K562 (cell line): ENCODE data around the gene SYMPK. TPM values are rescaled to one million over a fixed set of nuclear protein-coding genes. Genes with fewer than 3 reads are reported as not detected.

ENCODE experiments used
- FIP1L1 ChIP-seq: fragments of 200-400 bp; formaldehyde crosslinking; IDR thresholded peaks from 2 replicates; pipeline ENCODE4 v1.6.1; 2018; ENCODE audit warnings: mild to moderate bottlenecking, low read depth, low read length; ENCODE audit not compliant: poor library complexity, severe bottlenecking
- HCFC1 ChIP-seq: IDR thresholded peaks from 2 replicates; pipeline ENCODE4 v1.6.1; 2012; ENCODE audit warnings: low read depth, low read length, improper control_type of control experiment
- KLF10 ChIP-seq: fragments of 250-450 bp; sonication (Bioruptor Pico); IDR thresholded peaks from 2 replicates; pipeline ENCODE4 v1.6.1; 2021; ENCODE audit warnings: matching md5 sums
- L3MBTL2 ChIP-seq: fragments of 450-650 bp; IDR thresholded peaks from 2 replicates; pipeline ENCODE4 v1.6.1; 2016; ENCODE audit warnings: mild to moderate bottlenecking, moderate library complexity
- MTA1 ChIP-seq: fragments of 450-650 bp; IDR thresholded peaks from 2 replicates; pipeline ENCODE4 v1.6.1; 2017; ENCODE audit warnings: borderline replicate concordance
- NELFE ChIP-seq: IDR thresholded peaks from 2 replicates; pipeline ENCODE4 v1.6.1; 2011; ENCODE audit warnings: mild to moderate bottlenecking; ENCODE audit not compliant: insufficient read depth, insufficient read length
- STAG1 ChIP-seq: sonication (generic); formaldehyde crosslinking; IDR thresholded peaks from 2 replicates; pipeline ENCODE4 v1.5.0; 2020; ENCODE audit warnings: missing genetic modification reagents, borderline replicate concordance
- TOE1 ChIP-seq, 2 experiments: fragments of 450-650 bp in 1 of 2; sonication (generic) in 1 of 2; formaldehyde crosslinking in 1 of 2; IDR thresholded peaks; 2 replicates each; pipeline versions ENCODE4 v1.7.1 to v1.8.0; 2016 to 2022; ENCODE audit warnings: borderline replicate concordance in 2 of 2, mild to moderate bottlenecking in 2 of 2, antibody characterized with exemption in 1 of 2, inconsistent platforms in 1 of 2, low read depth in 1 of 2, missing genetic modification reagents in 1 of 2, moderate library complexity in 1 of 2
- ZNF324 ChIP-seq: fragments of 250-450 bp; sonication (Bioruptor Pico); IDR thresholded peaks from 2 replicates; pipeline ENCODE4 v1.4.0; 2020; ENCODE audit warnings: mild to moderate bottlenecking
- ZNF77 ChIP-seq: fragments of 250-450 bp; sonication (Bioruptor Pico); IDR thresholded peaks from 2 replicates; pipeline ENCODE4 v1.5.0; 2020
- polyA plus RNA-seq, 8 experiments: library from polyadenylated mRNA; depleted of rRNA in 4 of 8; stranded (reverse) in 5 of 8; unstranded in 3 of 8; fragments of >200 nt; fragmentation: Nextera tagmentation in 2 of 8; fragmentation: Illumina TruSeq in 1 of 8; extraction: Ambion mirVana in 2 of 8; extraction: Trizol in 1 of 8; gene quantifications; 2 replicates each; pipeline versions ENCODE4 v1.2.1 to v1.2.3, GENCODE V29; 2011 to 2014; ENCODE audit warnings: inconsistent platforms in 1 of 8, missing spikeins in 1 of 8
- total RNA-seq, 7 experiments: library from RNA; depleted of rRNA in 6 of 7; stranded (reverse); fragments of >200 nt in 6 of 7; fragmentation: Illumina TruSeq in 2 of 7; extraction: Trizol in 2 of 7; gene quantifications; 2 replicates each; pipeline versions ENCODE4 v1.2.1 to v1.2.3, GENCODE V29; 2011 to 2021; ENCODE audit warnings: low replicate concordance in 1 of 7
- TF ChIP-seq, protein P1 (sequence below), 3 experiments: fragments of 200-800 bp in 1 of 3; fragments of 250-450 bp in 1 of 3; fragments of 450-650 bp in 1 of 3; sonication (Bioruptor Pico) in 1 of 3; sonication (Bioruptor generic) in 1 of 3; formaldehyde crosslinking in 1 of 3; IDR thresholded peaks; 2 replicates each; pipeline versions ENCODE4 v1.6.1 to v1.8.0; 2016 to 2022; ENCODE audit warnings: mild to moderate bottlenecking in 2 of 3, missing genetic modification characterization in 2 of 3, missing compliant biosample characterization in 1 of 3, moderate library complexity in 1 of 3
- TF ChIP-seq, protein P2 (sequence below): fragments of 450-650 bp; IDR thresholded peaks from 2 replicates; pipeline ENCODE4 v1.6.1; 2016; ENCODE audit warnings: mild to moderate bottlenecking
- TF ChIP-seq, protein P3 (sequence below): fragments of 450-650 bp; IDR thresholded peaks from 2 replicates; pipeline ENCODE4 v1.6.1; 2018; ENCODE audit warnings: mild to moderate bottlenecking, low read depth; ENCODE audit not compliant: partially characterized antibody
- TF ChIP-seq, protein P4 (sequence below): fragments of 450-650 bp; IDR thresholded peaks from one replicate; pipeline ENCODE4 v1.6.1; 2018; ENCODE audit warnings: mild to moderate bottlenecking, moderate library complexity; ENCODE audit not compliant: partially characterized antibody
- TF ChIP-seq, protein P5 (sequence below): sonication (generic); formaldehyde crosslinking; IDR thresholded peaks from 2 replicates; pipeline ENCODE4 v1.9.0; 2022; ENCODE audit warnings: mild to moderate bottlenecking, missing genetic modification reagents

The SYMPK gene
- total and polyA plus RNA-seq, 9 of the 15 experiments (the other 6 are each of a cell fraction or from before 2014, with no cell fraction given): 0.73 to 95.5 (median 58.4) TPM

DNA sequence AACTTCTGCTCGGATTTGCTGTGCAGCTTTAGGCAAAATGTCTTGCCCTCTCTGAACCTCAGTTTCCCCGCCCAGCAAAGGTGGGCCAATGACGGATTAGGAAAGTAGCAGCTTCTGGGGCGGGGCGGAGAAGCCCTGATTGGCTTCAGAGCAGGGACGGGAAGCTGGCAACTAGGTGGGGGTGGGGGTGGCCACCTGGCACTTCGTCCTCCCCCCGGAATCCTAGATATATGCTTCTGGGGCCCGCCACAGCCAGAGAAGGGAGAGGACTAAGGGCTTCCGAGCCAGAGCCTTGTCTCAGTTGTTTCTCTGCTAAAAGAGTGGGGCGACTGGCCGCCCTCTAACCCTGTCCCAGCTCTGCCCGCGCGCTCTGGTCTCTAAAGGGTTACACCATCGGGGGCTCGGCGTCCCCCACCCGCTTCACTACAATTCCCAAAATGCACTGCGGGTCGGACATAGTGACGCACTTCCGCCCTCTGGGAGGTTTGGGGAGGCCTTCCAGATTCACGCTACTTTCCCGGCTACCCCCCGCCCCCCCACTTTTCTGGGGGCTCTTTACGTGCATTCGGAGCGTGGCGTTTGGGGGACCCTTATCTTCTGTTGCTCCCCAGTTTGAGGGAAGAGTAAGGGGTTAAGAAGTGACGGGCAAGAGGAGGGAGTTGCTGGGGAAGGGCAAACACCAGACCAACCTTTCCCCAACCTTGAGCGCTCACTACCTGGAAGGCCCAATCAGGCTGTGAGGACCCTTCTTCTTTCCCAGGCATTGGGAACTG, 23.7 kb upstream of the SYMPK start (continued):
- TF ChIP-seq, protein P1, sequence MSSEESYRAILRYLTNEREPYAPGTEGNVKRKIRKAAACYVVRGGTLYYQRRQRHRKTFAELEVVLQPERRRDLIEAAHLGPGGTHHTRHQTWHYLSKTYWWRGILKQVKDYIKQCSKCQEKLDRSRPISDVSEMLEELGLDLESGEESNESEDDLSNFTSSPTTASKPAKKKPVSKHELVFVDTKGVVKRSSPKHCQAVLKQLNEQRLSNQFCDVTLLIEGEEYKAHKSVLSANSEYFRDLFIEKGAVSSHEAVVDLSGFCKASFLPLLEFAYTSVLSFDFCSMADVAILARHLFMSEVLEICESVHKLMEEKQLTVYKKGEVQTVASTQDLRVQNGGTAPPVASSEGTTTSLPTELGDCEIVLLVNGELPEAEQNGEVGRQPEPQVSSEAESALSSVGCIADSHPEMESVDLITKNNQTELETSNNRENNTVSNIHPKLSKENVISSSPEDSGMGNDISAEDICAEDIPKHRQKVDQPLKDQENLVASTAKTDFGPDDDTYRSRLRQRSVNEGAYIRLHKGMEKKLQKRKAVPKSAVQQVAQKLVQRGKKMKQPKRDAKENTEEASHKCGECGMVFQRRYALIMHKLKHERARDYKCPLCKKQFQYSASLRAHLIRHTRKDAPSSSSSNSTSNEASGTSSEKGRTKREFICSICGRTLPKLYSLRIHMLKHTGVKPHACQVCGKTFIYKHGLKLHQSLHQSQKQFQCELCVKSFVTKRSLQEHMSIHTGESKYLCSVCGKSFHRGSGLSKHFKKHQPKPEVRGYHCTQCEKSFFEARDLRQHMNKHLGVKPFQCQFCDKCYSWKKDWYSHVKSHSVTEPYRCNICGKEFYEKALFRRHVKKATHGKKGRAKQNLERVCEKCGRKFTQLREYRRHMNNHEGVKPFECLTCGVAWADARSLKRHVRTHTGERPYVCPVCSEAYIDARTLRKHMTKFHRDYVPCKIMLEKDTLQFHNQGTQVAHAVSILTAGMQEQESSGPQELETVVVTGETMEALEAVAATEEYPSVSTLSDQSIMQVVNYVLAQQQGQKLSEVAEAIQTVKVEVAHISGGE (CRISPR knock-in tag; IDR thresholded peaks at IDR 0.05): peak in 1 of 3 experiments; percentile 59; a peak in 2 of 6 replicates
- TF ChIP-seq, protein P2, sequence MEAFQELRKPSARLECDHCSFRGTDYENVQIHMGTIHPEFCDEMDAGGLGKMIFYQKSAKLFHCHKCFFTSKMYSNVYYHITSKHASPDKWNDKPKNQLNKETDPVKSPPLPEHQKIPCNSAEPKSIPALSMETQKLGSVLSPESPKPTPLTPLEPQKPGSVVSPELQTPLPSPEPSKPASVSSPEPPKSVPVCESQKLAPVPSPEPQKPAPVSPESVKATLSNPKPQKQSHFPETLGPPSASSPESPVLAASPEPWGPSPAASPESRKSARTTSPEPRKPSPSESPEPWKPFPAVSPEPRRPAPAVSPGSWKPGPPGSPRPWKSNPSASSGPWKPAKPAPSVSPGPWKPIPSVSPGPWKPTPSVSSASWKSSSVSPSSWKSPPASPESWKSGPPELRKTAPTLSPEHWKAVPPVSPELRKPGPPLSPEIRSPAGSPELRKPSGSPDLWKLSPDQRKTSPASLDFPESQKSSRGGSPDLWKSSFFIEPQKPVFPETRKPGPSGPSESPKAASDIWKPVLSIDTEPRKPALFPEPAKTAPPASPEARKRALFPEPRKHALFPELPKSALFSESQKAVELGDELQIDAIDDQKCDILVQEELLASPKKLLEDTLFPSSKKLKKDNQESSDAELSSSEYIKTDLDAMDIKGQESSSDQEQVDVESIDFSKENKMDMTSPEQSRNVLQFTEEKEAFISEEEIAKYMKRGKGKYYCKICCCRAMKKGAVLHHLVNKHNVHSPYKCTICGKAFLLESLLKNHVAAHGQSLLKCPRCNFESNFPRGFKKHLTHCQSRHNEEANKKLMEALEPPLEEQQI: no peak
- no peak for TF ChIP-seq ZNF77 (CRISPR knock-in tag)
- TF ChIP-seq STAG1 (CRISPR knock-in tag): no peak
- TF ChIP-seq MTA1: peak; percentile 42; the same call in 1 of the 2 replicates
- TF ChIP-seq L3MBTL2: no peak
- TF ChIP-seq, protein P3, sequence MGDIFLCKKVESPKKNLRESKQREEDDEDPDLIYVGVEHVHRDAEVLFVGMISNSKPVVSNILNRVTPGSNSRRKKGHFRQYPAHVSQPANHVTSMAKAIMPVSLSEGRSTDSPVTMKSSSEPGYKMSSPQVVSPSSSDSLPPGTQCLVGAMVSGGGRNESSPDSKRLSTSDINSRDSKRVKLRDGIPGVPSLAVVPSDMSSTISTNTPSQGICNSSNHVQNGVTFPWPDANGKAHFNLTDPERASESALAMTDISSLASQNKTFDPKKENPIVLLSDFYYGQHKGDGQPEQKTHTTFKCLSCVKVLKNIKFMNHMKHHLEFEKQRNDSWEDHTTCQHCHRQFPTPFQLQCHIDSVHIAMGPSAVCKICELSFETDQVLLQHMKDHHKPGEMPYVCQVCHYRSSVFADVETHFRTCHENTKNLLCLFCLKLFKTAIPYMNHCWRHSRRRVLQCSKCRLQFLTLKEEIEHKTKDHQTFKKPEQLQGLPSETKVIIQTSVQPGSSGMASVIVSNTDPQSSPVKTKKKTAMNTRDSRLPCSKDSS: no peak
- peak; percentile 86; the same call in 1 of the 2 replicates for TF ChIP-seq TOE1 (IDR thresholded peaks at IDR 0.05; ENCODE audit: borderline replicate concordance)
- no peak for TF ChIP-seq TOE1 (CRISPR knock-in tag; IDR thresholded peaks at IDR 0.05; ENCODE audit: borderline replicate concordance, low read depth)
- TF ChIP-seq, protein P4, sequence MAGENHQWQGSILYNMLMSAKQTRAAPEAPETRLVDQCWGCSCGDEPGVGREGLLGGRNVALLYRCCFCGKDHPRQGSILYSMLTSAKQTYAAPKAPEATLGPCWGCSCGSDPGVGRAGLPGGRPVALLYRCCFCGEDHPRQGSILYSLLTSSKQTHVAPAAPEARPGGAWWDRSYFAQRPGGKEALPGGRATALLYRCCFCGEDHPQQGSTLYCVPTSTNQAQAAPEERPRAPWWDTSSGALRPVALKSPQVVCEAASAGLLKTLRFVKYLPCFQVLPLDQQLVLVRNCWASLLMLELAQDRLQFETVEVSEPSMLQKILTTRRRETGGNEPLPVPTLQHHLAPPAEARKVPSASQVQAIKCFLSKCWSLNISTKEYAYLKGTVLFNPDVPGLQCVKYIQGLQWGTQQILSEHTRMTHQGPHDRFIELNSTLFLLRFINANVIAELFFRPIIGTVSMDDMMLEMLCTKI: no peak
- TF ChIP-seq NELFE: no peak
- TF ChIP-seq KLF10 (CRISPR knock-in tag): no peak
- TF ChIP-seq, protein P5, sequence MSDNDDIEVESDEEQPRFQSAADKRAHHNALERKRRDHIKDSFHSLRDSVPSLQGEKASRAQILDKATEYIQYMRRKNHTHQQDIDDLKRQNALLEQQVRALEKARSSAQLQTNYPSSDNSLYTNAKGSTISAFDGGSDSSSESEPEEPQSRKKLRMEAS (CRISPR knock-in tag): no peak; the same call in 1 of the 2 replicates
- TF ChIP-seq HCFC1: peak; percentile 94
- TF ChIP-seq FIP1L1: no peak
- TF ChIP-seq ZNF324 (CRISPR knock-in tag): no peak
